ENCODE results near the gene APIP.

- TF ChIP-seq CTCF (IDR thresholded peaks at IDR 0.05) (no peak), POLR2A (IDR thresholded peaks at IDR 0.05) (no peak)
Observed at GRCh38 chr11:34957606-34958005, 41.4 kb upstream of the APIP start.
